ENCODE results near the gene ITGA7.

- TF ChIP-seq CTCF (conservative IDR thresholded peaks at IDR 0.05; ENCODE audit: low read depth, low read length) = no peak
- no peak for TF ChIP-seq EZH2 (IDR thresholded peaks at IDR 0.05; ENCODE audit: borderline replicate concordance, low read depth, low read length, poor library complexity, severe bottlenecking)
These were observed 21.2 kb downstream of the ITGA7 start for GRCh38 chr12:55686366-55687010.
